NCI-H345 (cell line): Measurements from ENCODE around the gene PNMA8B.
A peak's percentile ranks its signal among the peaks of the same experiment; 100 is the strongest.
"Not testable (repeated sequence)": the region's sequence is repeated elsewhere in the genome, so short reads cannot be mapped to it uniquely, and the experiment has no call there.

Experiments used
- DNase-seq: peaks from one replicate; lab custom pipeline; 2025; lab: John Stamatoyannopoulos, UW

Gene PNMA8B

GRCh38 chr19:46495786-46496099 is at the start of gene PNMA8B:
TSS of gene PNMA8B (minus strand) at chr19:46495867. CDS start at chr19:46495465, 402 bp downstream.
- peak; percentile 81 for DNase-seq

- DNase-seq, result no peak
Observed at GRCh38 chr19:46544651-46545050, 49.0 kb upstream of the PNMA8B start.

- DNase-seq, result peak; percentile 79
Observed at GRCh38 chr19:46542428-46543230, 47.0 kb upstream of the PNMA8B start.

- DNase-seq, result no peak
Observed at GRCh38 chr19:46537136-46538097, 41.8 kb upstream of the PNMA8B start.

- no peak for DNase-seq
Observed at GRCh38 chr19:46536391-46536790, 40.7 kb upstream of the PNMA8B start.

- no peak for DNase-seq
Observed at GRCh38 chr19:46533621-46534081, 38.0 kb upstream of the PNMA8B start.

- no peak for DNase-seq
Observed at GRCh38 chr19:46533078-46533620, 37.5 kb upstream of the PNMA8B start.

- no peak for DNase-seq
Observed at GRCh38 chr19:46530636-46531035, 35.0 kb upstream of the PNMA8B start.

- DNase-seq, result peak; percentile 60
Observed at GRCh38 chr19:46529622-46530451, 34.2 kb upstream of the PNMA8B start.

- DNase-seq, result no peak
Observed at GRCh38 chr19:46528601-46529590, 33.2 kb upstream of the PNMA8B start.

- DNase-seq, result not testable (repeated sequence)
Observed at GRCh38 chr19:46526801-46527200, 31.1 kb upstream of the PNMA8B start.

- no peak for DNase-seq
Observed at GRCh38 chr19:46524308-46524707, 28.6 kb upstream of the PNMA8B start.

GRCh38 chr19:46522988-46523387 is 27.3 kb upstream of the PNMA8B start:
- DNase-seq, result not testable (repeated sequence)

GRCh38 chr19:46521241-46521868 is 25.7 kb upstream of the PNMA8B start:
- no peak for DNase-seq

- DNase-seq, result no peak
Observed at GRCh38 chr19:46520616-46521015, 24.9 kb upstream of the PNMA8B start.

GRCh38 chr19:46517471-46517870 is 21.8 kb upstream of the PNMA8B start:
- DNase-seq, result no peak

- peak; percentile 11 for DNase-seq
Observed at GRCh38 chr19:46515879-46516350, 20.2 kb upstream of the PNMA8B start.

- no peak for DNase-seq
Observed at GRCh38 chr19:46515290-46515609, 19.6 kb upstream of the PNMA8B start.

- no peak for DNase-seq
Observed at GRCh38 chr19:46514589-46515289, 19.1 kb upstream of the PNMA8B start.
